Activated naive CD4-positive, alpha-beta T cell treated with anti-CD3 and anti-CD28 coated beads for 36 hours (primary cell): ENCODE results near the gene LHX1. TPM values are rescaled to one million over a fixed set of nuclear protein-coding genes. Genes with fewer than 3 reads are reported as not detected.
A peak's percentile ranks its signal among the peaks of the same experiment; 100 is the strongest.

Experiments used
- CTCF ChIA-PET: fragments of 350-600 bp; sonication (Branson Sonifier 250); formaldehyde crosslinking; loops from one replicate; lab custom pipeline; 2021; ENCODE audit warnings: antibody characterized with exemption; lab: Charles Lee
- DNase-seq: peaks from one replicate; pipeline ENCODE4 v3.0.0-alpha.2; 2020
- H3K27ac Mint-ChIP-seq: one replicate; pipeline ENCODE4 v1.8.0; 2021; ENCODE audit warnings: mild to moderate bottlenecking, mixed read lengths
- H3K27me3 Mint-ChIP-seq: one replicate; pipeline ENCODE4 v1.8.0; 2021; ENCODE audit warnings: low read depth, mixed read lengths
- H3K36me3 Mint-ChIP-seq: one replicate; pipeline ENCODE4 v1.8.0; 2021; ENCODE audit warnings: low read depth, mixed read lengths
- H3K4me1 Mint-ChIP-seq: one replicate; pipeline ENCODE4 v1.8.0; 2021; ENCODE audit warnings: low read depth, mixed read lengths
- H3K4me3 Mint-ChIP-seq: one replicate; pipeline ENCODE4 v1.8.0; 2021; ENCODE audit warnings: mild to moderate bottlenecking, moderate library complexity, mixed read lengths
- H3K9me3 Mint-ChIP-seq: one replicate; pipeline ENCODE4 v1.8.0; 2021; ENCODE audit warnings: mixed read lengths
- intact Hi-C: fragments of 100-400 bp; cut with micrococcal nuclease; formaldehyde crosslinking; loops from one replicate; pipeline ENCODE4 v1.15.1; 2023
- total RNA-seq, 2 experiments: library from RNA; stranded (reverse); gene quantifications; one replicate each; pipeline ENCODE4 v1.2.3, GENCODE V29; 2021

The LHX1 gene
- total RNA-seq, 2 experiments from 2014 or later = not detected

- no peak for DNase-seq
- no peaks in the 10 kb centered on the region for H3K36me3 Mint-ChIP-seq
- H3K4me3 Mint-ChIP-seq = no peak overlapping the region
- intact Hi-C loops = no loop called here
- no peaks in the 10 kb centered on the region for H3K4me1 Mint-ChIP-seq
- H3K27ac Mint-ChIP-seq = no peak overlapping the region
- CTCF ChIA-PET = no interaction called here
- no peaks in the 10 kb centered on the region for H3K9me3 Mint-ChIP-seq
- peaks cover 16% of the 10 kb centered on the region for H3K27me3 Mint-ChIP-seq
These were observed 26.8 kb upstream of the LHX1 start for GRCh38 chr17:36910513-36910912.

GRCh38 chr17:36911001-36911400, 26.3 kb upstream of the LHX1 start:
- intact Hi-C loops = no loop called here
- Mint-ChIP-seq H3K4me3 (no peak overlapping the region), H3K36me3 (no peaks in the 10 kb centered on the region), H3K4me1 (no peaks in the 10 kb centered on the region), H3K9me3 (no peaks in the 10 kb centered on the region), H3K27ac (no peak overlapping the region), H3K27me3 (peaks cover 16% of the 10 kb centered on the region)
- CTCF ChIA-PET = no interaction called here
- DNase-seq = no peak

GRCh38 chr17:36913132-36913531, 24.1 kb upstream of the LHX1 start:
- Mint-ChIP-seq H3K27ac (no peak overlapping the region), H3K9me3 (no peaks in the 10 kb centered on the region), H3K27me3 (peaks cover 11% of the 10 kb centered on the region), H3K4me3 (no peak overlapping the region), H3K4me1 (no peaks in the 10 kb centered on the region), H3K36me3 (no peaks in the 10 kb centered on the region)
- no peak for DNase-seq
- intact Hi-C loops = no loop called here
- CTCF ChIA-PET = no interaction called here

- peaks cover 21% of the 10 kb centered on the region for H3K4me1 Mint-ChIP-seq
These were observed 19.0 kb upstream of the LHX1 start for GRCh38 chr17:36918211-36918691.

GRCh38 chr17:36919407-36919968, 17.8 kb upstream of the LHX1 start:
- H3K9me3 Mint-ChIP-seq = no peaks in the 10 kb centered on the region
- H3K36me3 Mint-ChIP-seq = no peaks in the 10 kb centered on the region
- DNase-seq = no peak
- no peak overlapping the region for H3K27ac Mint-ChIP-seq
- H3K4me1 Mint-ChIP-seq = peaks cover 21% of the 10 kb centered on the region
- H3K4me3 Mint-ChIP-seq = no peak overlapping the region
- CTCF ChIA-PET = interaction anchor here (0.7 kb wide), 1 partner anchor 128 kb away, joined by 3 read pairs; no protein-coding TSS in a partner anchor
- intact Hi-C loops = no loop called here
- H3K27me3 Mint-ChIP-seq = peaks cover 21% of the 10 kb centered on the region

More at GRCh38 chr17:36918211-36918691, 19.0 kb upstream of the LHX1 start:
- no peaks in the 10 kb centered on the region for H3K36me3 Mint-ChIP-seq
- H3K4me3 Mint-ChIP-seq = no peak overlapping the region
- intact Hi-C loops = no loop called here
- H3K27me3 Mint-ChIP-seq = peaks cover 19% of the 10 kb centered on the region
- no peak overlapping the region for H3K27ac Mint-ChIP-seq
- no peak for DNase-seq
- H3K9me3 Mint-ChIP-seq = no peaks in the 10 kb centered on the region
- CTCF ChIA-PET = interaction anchor here (0.6 kb wide), 1 partner anchor 99 kb away, joined by 4 read pairs; no protein-coding TSS in a partner anchor

GRCh38 chr17:36920032-36921005, 17.0 kb upstream of the LHX1 start:
- CTCF ChIA-PET = interaction anchor here (0.7 kb wide), 1 partner anchor 128 kb away, joined by 3 read pairs; no protein-coding TSS in a partner anchor
- DNase-seq = no peak
- no peaks in the 10 kb centered on the region for H3K9me3 Mint-ChIP-seq
- no peaks in the 10 kb centered on the region for H3K36me3 Mint-ChIP-seq
- intact Hi-C loops = loop anchor here (2.0 to 5.0 kb wide), 2 partner anchors 28 to 68 kb away; partner anchors contain the start of gene AATF
- peaks cover 21% of the 10 kb centered on the region for H3K4me1 Mint-ChIP-seq
- peak overlapping the region; percentile 54 for H3K27ac Mint-ChIP-seq
- peaks cover 25% of the 10 kb centered on the region for H3K27me3 Mint-ChIP-seq
- peak overlapping the region; percentile 13 for H3K4me3 Mint-ChIP-seq

- peak; percentile 79 for DNase-seq
- H3K4me1 Mint-ChIP-seq = peaks cover 21% of the 10 kb centered on the region
- peaks cover 35% of the 10 kb centered on the region for H3K27me3 Mint-ChIP-seq
- H3K36me3 Mint-ChIP-seq = no peaks in the 10 kb centered on the region
- H3K9me3 Mint-ChIP-seq = no peaks in the 10 kb centered on the region
- CTCF ChIA-PET = interaction anchor here (0.7 to 1.1 kb wide), 2 partner anchors 26 to 40 kb away, joined by 3 read pairs; no protein-coding TSS in a partner anchor
- H3K27ac Mint-ChIP-seq = peak overlapping the region; percentile 54
- intact Hi-C loops = loop anchor here (2.0 to 5.0 kb wide), 2 partner anchors 28 to 69 kb away; partner anchors contain the start of gene AATF
- H3K4me3 Mint-ChIP-seq = no peak overlapping the region
These were observed 16.0 kb upstream of the LHX1 start for GRCh38 chr17:36921095-36921851.

GRCh38 chr17:36922175-36922574, 15.1 kb upstream of the LHX1 start:
- Mint-ChIP-seq H3K27me3 (peaks cover 35% of the 10 kb centered on the region), H3K9me3 (no peaks in the 10 kb centered on the region), H3K36me3 (no peaks in the 10 kb centered on the region), H3K4me3 (no peak overlapping the region), H3K27ac (no peak overlapping the region), H3K4me1 (peaks cover 21% of the 10 kb centered on the region)
- intact Hi-C loops = loop anchor here (5.0 kb wide), 1 partner anchor 70 kb away; no protein-coding TSS in a partner anchor
- CTCF ChIA-PET = interaction anchor here (0.7 to 1.1 kb wide), 2 partner anchors 25 to 298 kb away, joined by 3 read pairs; no protein-coding TSS in a partner anchor
- no peak for DNase-seq

- no peak overlapping the region for H3K27ac Mint-ChIP-seq
- no peak for DNase-seq
- H3K36me3 Mint-ChIP-seq = no peaks in the 10 kb centered on the region
- peaks cover 27% of the 10 kb centered on the region for H3K4me1 Mint-ChIP-seq
- no peak overlapping the region for H3K4me3 Mint-ChIP-seq
- H3K9me3 Mint-ChIP-seq = no peaks in the 10 kb centered on the region
- CTCF ChIA-PET = no interaction called here
- peaks cover 48% of the 10 kb centered on the region for H3K27me3 Mint-ChIP-seq
- intact Hi-C loops = loop anchor here (5.0 kb wide), 1 partner anchor 72 kb away; no protein-coding TSS in a partner anchor
These were observed 13.5 kb upstream of the LHX1 start for GRCh38 chr17:36923814-36924221.

- Mint-ChIP-seq H3K27ac (no peak overlapping the region), H3K4me1 (peaks cover 19% of the 10 kb centered on the region), H3K36me3 (no peaks in the 10 kb centered on the region), H3K4me3 (no peak overlapping the region), H3K27me3 (peaks cover 59% of the 10 kb centered on the region), H3K9me3 (no peaks in the 10 kb centered on the region)
- no peak for DNase-seq
- CTCF ChIA-PET = no interaction called here
- intact Hi-C loops = no loop called here
These were observed 11.0 kb upstream of the LHX1 start for GRCh38 chr17:36926226-36926625.

GRCh38 chr17:36926701-36927100, 10.6 kb upstream of the LHX1 start:
- H3K36me3 Mint-ChIP-seq = no peaks in the 10 kb centered on the region

More at GRCh38 chr17:36926701-36927100, 10.6 kb upstream of the LHX1 start:
- Mint-ChIP-seq H3K4me1 (peaks cover 14% of the 10 kb centered on the region), H3K27ac (no peak overlapping the region), H3K9me3 (no peaks in the 10 kb centered on the region), H3K27me3 (peaks cover 64% of the 10 kb centered on the region), H3K4me3 (no peak overlapping the region)
- intact Hi-C loops = no loop called here
- DNase-seq = no peak
- CTCF ChIA-PET = no interaction called here
